ENCODE measurements around the gene HMCES.

HMCES gene

DNA sequence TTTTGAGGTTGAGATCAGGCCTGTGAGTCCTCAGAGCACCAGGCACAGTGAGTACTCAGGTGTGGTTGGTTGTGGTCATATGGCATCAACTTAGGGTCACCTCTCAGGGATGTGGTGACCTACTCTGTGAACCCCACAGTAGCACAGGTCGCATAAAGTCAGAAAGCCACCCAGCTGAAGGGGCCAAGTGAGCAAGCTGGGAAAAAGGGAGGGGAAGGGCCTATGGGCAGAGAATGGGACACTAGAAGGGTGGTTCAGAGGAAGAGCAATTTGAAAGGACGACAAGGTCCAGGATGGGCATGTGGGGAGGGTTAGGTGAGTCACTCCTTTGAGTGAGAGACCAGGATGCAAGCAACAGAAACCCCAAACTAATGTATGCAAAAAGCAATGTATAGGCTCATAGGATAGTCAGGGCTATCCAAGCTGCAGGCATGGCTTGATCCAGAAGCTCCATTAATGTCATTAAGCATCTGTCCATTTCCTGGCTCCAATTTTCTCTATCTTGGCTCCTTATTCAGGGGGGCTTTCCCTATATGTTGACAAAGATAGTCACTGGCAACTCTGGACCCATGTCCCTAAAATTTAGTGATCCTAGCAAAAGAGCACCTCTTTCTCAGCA, 33.5 kb downstream of the HMCES start:
- TF ChIP-seq, protein P1, sequence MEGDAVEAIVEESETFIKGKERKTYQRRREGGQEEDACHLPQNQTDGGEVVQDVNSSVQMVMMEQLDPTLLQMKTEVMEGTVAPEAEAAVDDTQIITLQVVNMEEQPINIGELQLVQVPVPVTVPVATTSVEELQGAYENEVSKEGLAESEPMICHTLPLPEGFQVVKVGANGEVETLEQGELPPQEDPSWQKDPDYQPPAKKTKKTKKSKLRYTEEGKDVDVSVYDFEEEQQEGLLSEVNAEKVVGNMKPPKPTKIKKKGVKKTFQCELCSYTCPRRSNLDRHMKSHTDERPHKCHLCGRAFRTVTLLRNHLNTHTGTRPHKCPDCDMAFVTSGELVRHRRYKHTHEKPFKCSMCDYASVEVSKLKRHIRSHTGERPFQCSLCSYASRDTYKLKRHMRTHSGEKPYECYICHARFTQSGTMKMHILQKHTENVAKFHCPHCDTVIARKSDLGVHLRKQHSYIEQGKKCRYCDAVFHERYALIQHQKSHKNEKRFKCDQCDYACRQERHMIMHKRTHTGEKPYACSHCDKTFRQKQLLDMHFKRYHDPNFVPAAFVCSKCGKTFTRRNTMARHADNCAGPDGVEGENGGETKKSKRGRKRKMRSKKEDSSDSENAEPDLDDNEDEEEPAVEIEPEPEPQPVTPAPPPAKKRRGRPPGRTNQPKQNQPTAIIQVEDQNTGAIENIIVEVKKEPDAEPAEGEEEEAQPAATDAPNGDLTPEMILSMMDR (IDR thresholded peaks at IDR 0.05; ENCODE audit: low read depth, low read length): no peak
- peaks cover 11% of the 10 kb centered on the region; the same call in 1 of the 2 replicates for H3K36me3 ChIP-seq
- H3K4me1 ChIP-seq: peaks cover 14% of the 10 kb centered on the region
- no peak overlapping the region for H3K4me3 ChIP-seq (ENCODE audit: low read depth, low read length)
- H3K9me3 ChIP-seq: no peaks in the 10 kb centered on the region
- no peak for DNase-seq
- H3K27me3 ChIP-seq: no peaks in the 10 kb centered on the region

DNA sequence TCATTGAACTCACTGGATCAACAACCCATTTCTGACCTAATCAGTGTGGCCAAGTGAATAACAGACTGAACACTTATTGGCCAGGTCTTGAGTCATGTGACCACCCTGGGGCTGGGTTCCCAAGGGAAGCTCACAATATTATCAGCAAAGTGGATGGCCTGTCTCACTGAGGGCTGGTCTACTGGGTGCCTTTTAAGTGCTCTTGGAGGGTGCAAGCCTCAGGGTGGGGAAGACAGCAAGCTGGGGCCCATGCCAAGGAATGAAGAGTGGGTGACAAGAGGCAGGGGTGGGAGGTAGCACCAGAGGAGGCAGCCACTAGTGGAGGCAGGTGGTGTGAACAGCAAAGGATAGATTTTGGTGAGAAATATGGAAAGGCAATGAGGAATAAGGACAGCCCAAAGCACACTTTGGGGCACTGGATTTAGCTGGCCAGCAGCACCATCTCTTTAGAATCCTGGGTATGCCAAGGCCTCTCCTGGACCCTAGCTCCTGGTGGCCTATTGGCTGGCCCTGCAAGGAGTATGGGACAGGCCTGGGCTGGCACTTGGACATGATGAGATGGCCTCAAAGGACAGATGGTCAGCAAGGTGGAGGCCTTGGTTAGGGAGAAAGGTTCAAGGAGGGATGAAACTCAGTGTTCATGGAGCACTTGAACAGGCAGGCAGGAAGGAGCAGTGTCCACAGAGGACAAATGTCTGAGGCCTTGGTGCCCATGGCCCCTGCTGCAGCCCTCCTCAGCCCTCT, 34.2 kb downstream of the HMCES start:
- peak; percentile 37 for DNase-seq

DNA sequence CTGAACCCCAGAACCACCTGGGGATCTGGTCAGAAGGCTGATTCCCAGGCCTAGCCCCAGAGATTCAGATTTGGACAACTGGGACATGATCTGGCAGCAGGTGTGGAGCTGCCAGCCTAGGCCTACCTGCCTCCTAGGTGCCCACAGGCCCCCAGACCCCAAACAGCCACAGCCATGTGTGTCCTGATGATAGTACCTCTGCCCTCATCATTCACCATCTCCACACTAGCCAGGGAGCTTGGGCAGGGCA, 34.7 kb downstream of the HMCES start:
- Histone ChIP-seq H3K4me3 (ENCODE audit: low read depth, low read length) (no peak overlapping the region; the same call in 1 of the 2 replicates), H3K36me3 (peaks cover 11% of the 10 kb centered on the region; the same call in 1 of the 2 replicates), H3K9me3 (no peaks in the 10 kb centered on the region), H3K4me1 (peaks cover 14% of the 10 kb centered on the region), H3K27me3 (no peaks in the 10 kb centered on the region)
- no peak for DNase-seq
- TF ChIP-seq, protein P1 (IDR thresholded peaks at IDR 0.05; ENCODE audit: low read depth, low read length): no peak

More for the DNA sequence above, 34.2 kb downstream of the HMCES start:
- peaks cover 14% of the 10 kb centered on the region for H3K4me1 ChIP-seq
- TF ChIP-seq, protein P1 (IDR thresholded peaks at IDR 0.05; ENCODE audit: low read depth, low read length): no peak
- H3K4me3 ChIP-seq (ENCODE audit: low read depth, low read length): no peak overlapping the region
- H3K9me3 ChIP-seq: no peaks in the 10 kb centered on the region
- peaks cover 11% of the 10 kb centered on the region; the same call in 1 of the 2 replicates for H3K36me3 ChIP-seq
- no peaks in the 10 kb centered on the region for H3K27me3 ChIP-seq

DNA sequence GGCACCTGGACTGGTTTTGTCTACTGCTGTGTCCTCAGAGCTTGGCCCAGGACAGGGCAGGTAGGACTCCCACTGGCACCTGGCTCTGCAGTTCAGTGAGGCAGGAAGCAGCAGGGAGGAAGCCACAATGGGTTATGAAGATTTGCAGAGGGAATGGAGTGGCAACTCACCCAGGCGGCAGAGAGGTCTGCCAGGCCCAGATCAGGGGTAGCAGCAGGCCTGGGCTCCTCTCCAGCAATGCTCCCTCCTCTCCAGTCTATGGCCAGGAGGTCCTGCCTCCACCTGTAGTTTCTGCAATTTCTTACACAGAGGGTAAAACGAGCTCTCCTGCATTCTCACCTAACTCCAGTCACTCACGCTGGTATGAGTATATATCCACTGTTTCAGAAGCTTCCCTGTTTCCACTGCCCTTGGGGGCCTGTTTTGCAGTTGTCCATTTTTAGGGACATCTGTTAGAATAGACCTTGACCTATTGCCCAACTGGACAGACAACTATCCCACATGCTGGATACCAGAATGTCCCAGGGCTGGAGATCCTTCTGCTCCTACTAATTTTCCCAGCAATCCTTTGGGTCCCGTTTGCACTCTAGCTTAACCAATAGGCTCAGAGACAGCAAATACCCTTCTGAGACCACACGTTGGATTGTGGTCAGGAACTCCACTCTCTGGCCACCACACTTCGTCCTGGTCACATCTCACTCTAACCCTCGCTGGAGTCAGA, 35.2 kb downstream of the HMCES start:
- H3K4me3 ChIP-seq (ENCODE audit: low read depth, low read length): peak overlapping the region; percentile 95
- DNase-seq: no peak
- TF ChIP-seq, protein P1 (IDR thresholded peaks at IDR 0.05; ENCODE audit: low read depth, low read length): no peak
- H3K27me3 ChIP-seq: no peaks in the 10 kb centered on the region
- H3K36me3 ChIP-seq: peaks cover 11% of the 10 kb centered on the region; the same call in 1 of the 2 replicates
- H3K9me3 ChIP-seq: no peaks in the 10 kb centered on the region
- peaks cover 14% of the 10 kb centered on the region for H3K4me1 ChIP-seq

DNA sequence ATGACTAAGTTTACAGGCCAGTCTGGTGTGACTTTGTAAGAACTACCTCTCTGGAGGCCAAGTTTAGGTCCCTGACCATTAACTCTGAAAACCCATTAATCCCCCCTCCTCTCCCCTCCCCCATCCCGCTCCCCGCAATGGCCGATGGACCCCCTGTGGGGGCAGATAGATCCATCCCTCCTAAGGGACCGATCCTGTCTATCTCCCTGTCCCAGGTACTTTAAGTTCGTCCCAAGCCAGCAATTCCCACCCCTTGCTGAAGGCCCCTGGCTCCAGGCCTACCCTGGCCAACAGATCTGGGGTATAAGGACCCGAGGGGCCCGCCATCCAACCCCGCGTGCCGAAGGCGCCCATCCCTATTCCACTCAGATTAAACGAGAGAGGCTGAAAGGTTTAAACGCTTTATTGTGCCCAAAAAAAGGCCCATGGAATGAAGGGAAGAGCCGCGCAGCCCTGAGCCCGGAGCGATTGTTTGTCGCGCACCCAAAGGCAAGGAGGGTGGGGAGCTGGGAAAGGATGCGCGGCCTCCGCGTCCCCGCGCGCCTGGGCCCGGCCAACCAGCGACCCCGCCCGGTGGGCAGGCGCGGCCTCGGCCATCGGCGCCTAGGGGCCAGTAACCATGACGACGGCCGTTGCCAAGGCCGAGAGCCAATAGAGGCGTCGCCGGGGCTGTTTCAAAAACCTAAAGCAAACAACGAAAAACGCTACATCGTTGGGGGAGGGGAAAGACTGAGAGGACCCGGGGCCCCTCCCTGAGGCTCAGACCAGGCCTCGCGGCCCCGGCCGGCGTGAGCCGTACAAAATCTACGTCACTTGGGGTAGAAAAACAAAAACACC, 35.9 kb downstream of the HMCES start:
- H3K9me3 ChIP-seq: no peaks in the 10 kb centered on the region
- peak; percentile 97 for DNase-seq
- TF ChIP-seq, protein P1 (IDR thresholded peaks at IDR 0.05; ENCODE audit: low read depth, low read length): no peak
- peaks cover 11% of the 10 kb centered on the region; the same call in 1 of the 2 replicates for H3K36me3 ChIP-seq
- H3K4me3 ChIP-seq (ENCODE audit: low read depth, low read length): peak overlapping the region; percentile 95
- H3K27me3 ChIP-seq: no peaks in the 10 kb centered on the region
- peaks cover 14% of the 10 kb centered on the region for H3K4me1 ChIP-seq

All from BE2C (cell line).